ENCODE measurements around the gene HEXB. TPM values are rescaled to one million over a fixed set of nuclear protein-coding genes. Genes with fewer than 3 reads are reported as not detected.

The HEXB gene
- total RNA-seq, 1 experiment from 2014 or later: 84.6 TPM

- Histone ChIP-seq H3K27me3 (ENCODE audit: insufficient read depth, low read depth) (no peaks in the 10 kb centered on the region), H3K36me3 (ENCODE audit: low read depth) (no peaks in the 10 kb centered on the region), H3K9me2 (ENCODE audit: insufficient read depth) (no peaks in the 10 kb centered on the region), H4K20me1 (ENCODE audit: insufficient read depth) (no peaks in the 10 kb centered on the region), H3F3A (ENCODE audit: insufficient read depth, low read depth) (no peaks in the 10 kb centered on the region), H3K4me1 (replicated peaks; ENCODE audit: insufficient read depth) (no peaks in the 10 kb centered on the region), H3K27ac (no peak overlapping the region), H3K4me3 (no peak overlapping the region), H3K79me2 (ENCODE audit: low read depth) (no peaks in the 10 kb centered on the region), H2AFZ (no peak overlapping the region), H3K9me3 (ENCODE audit: insufficient read depth, low read depth) (peaks cover 3% of the 10 kb centered on the region; the same call in 1 of the 2 replicates), H3K4me2 (no peak overlapping the region)
- TF ChIP-seq EZH2 (IDR thresholded peaks at IDR 0.05; ENCODE audit: low read depth) (no peak), CTCF (conservative IDR thresholded peaks at IDR 0.05) (no peak)
- ChIA-PET CTCF (no interaction called here), POLR2A (ENCODE audit: unreplicated experiment) (interaction anchor here (0.7 kb wide), 2 partner anchors 145 to 272 kb away, joined by 3 to 5 read pairs; no protein-coding TSS in a partner anchor)
- no peak for DNase-seq
- no TSS peak for BruUV-seq (replicated peaks)
- intact Hi-C loops (cut with micrococcal nuclease; ENCODE audit: unreplicated experiment): no loop called here
Measured at GRCh38 chr5:74664551-74664950, 20.5 kb upstream of the HEXB start.

- H3K27ac ChIP-seq: no peak overlapping the region
- no peaks in the 10 kb centered on the region for H4K20me1 ChIP-seq (ENCODE audit: insufficient read depth)
- H3K9me3 ChIP-seq (ENCODE audit: insufficient read depth, low read depth): peaks cover 8% of the 10 kb centered on the region; the same call in 1 of the 2 replicates
- TF ChIP-seq EZH2 (IDR thresholded peaks at IDR 0.05; ENCODE audit: low read depth) (no peak), CTCF (conservative IDR thresholded peaks at IDR 0.05) (no peak)
- no peaks in the 10 kb centered on the region for H3K79me2 ChIP-seq (ENCODE audit: low read depth)
- BruUV-seq (replicated peaks): no TSS peak
- no peaks in the 10 kb centered on the region for H3K27me3 ChIP-seq (ENCODE audit: insufficient read depth, low read depth)
- no peak overlapping the region for H3K4me2 ChIP-seq
- H3K4me1 ChIP-seq (replicated peaks; ENCODE audit: insufficient read depth): no peaks in the 10 kb centered on the region
- DNase-seq: no peak
- intact Hi-C loops (cut with micrococcal nuclease; ENCODE audit: unreplicated experiment): no loop called here
- CTCF ChIA-PET: no interaction called here
- no peaks in the 10 kb centered on the region for H3K9me2 ChIP-seq (ENCODE audit: insufficient read depth)
- POLR2A ChIA-PET (ENCODE audit: unreplicated experiment): interaction anchor here (0.6 to 0.7 kb wide), 3 partner anchors 146 to 1142 kb away, joined by 5 to 17 read pairs (median 5); no protein-coding TSS in a partner anchor
- no peaks in the 10 kb centered on the region for H3F3A ChIP-seq (ENCODE audit: insufficient read depth, low read depth)
- no peak overlapping the region for H3K4me3 ChIP-seq
- H3K36me3 ChIP-seq (ENCODE audit: low read depth): no peaks in the 10 kb centered on the region
- no peak overlapping the region for H2AFZ ChIP-seq
Measured at GRCh38 chr5:74665273-74665672, 19.8 kb upstream of the HEXB start.

GRCh38 chr5:74665816-74666215 lies 19.2 kb upstream of the HEXB start:
- Histone ChIP-seq H3K36me3 (ENCODE audit: low read depth) (no peaks in the 10 kb centered on the region), H3K4me2 (no peak overlapping the region), H3F3A (ENCODE audit: insufficient read depth, low read depth) (no peaks in the 10 kb centered on the region), H3K9me3 (ENCODE audit: insufficient read depth, low read depth) (peaks cover 12% of the 10 kb centered on the region; the same call in 1 of the 2 replicates), H3K27ac (no peak overlapping the region), H4K20me1 (ENCODE audit: insufficient read depth) (no peaks in the 10 kb centered on the region), H3K79me2 (ENCODE audit: low read depth) (no peaks in the 10 kb centered on the region), H3K9me2 (ENCODE audit: insufficient read depth) (no peaks in the 10 kb centered on the region), H3K4me3 (no peak overlapping the region), H2AFZ (no peak overlapping the region), H3K4me1 (replicated peaks; ENCODE audit: insufficient read depth) (no peaks in the 10 kb centered on the region), H3K27me3 (ENCODE audit: insufficient read depth, low read depth) (no peaks in the 10 kb centered on the region)
- DNase-seq: no peak
- intact Hi-C loops (cut with micrococcal nuclease; ENCODE audit: unreplicated experiment): no loop called here
- ChIA-PET POLR2A (ENCODE audit: unreplicated experiment) (interaction anchor here (0.7 kb wide), 1 partner anchor 1143 kb away, joined by 5 read pairs; no protein-coding TSS in a partner anchor), CTCF (no interaction called here)
- TF ChIP-seq EZH2 (IDR thresholded peaks at IDR 0.05; ENCODE audit: low read depth): no peak
- no peak for TF ChIP-seq CTCF (conservative IDR thresholded peaks at IDR 0.05)
- BruUV-seq (replicated peaks): no TSS peak
